ENCODE data around the gene ANO6. TPM values are rescaled to one million over a fixed set of nuclear protein-coding genes. Genes with fewer than 3 reads are reported as not detected.

The ANO6 gene
- total and polyA plus RNA-seq, 8 donors, result 4.0 to 34.0 (median 17.7) TPM

DNA sequence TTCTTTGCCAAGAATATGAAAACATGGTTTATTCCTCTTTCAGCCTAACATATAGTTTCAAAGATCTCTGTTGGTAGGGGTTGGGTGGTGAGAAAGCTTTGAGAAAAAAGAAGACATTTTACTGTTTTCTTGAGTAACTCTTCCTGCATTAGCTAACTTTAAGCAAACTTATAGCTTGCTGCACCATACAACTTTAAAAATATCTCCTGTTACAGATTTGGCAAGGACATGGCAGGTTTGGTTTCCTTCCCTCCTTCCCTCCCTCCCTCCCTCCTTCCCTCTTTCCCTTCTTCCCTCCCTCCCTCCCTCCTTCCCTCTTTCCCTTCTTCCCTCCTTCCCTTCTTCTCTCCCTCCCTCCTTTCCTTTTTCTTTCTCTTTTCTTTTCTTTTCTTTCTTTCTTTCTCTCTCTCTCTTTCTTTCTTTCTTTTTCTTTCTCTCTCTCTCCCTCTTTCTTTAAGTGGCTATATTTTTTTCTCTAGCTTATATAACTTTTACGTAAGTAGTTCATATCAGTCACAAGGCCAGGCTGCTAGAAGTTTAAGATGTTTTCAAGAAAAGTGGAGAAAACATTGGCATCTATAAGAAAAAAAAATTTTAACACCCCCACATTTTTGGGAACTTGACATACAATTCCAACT lies 26.0 kb upstream of the ANO6 start:
- Histone ChIP-seq H3K9me3 (no peaks in the 10 kb centered on the region), H3K36me3 (no peaks in the 10 kb centered on the region), H3K4me1 (peaks cover 0 to 3% (median 0%) of the 10 kb centered on the region in 3 donors), H3K27ac (no peak overlapping the region), H3K4me3 (no peak overlapping the region), H3K27me3 (no peaks in the 10 kb centered on the region)
- DNase-seq, result no peak
- TF ChIP-seq, protein P1, sequence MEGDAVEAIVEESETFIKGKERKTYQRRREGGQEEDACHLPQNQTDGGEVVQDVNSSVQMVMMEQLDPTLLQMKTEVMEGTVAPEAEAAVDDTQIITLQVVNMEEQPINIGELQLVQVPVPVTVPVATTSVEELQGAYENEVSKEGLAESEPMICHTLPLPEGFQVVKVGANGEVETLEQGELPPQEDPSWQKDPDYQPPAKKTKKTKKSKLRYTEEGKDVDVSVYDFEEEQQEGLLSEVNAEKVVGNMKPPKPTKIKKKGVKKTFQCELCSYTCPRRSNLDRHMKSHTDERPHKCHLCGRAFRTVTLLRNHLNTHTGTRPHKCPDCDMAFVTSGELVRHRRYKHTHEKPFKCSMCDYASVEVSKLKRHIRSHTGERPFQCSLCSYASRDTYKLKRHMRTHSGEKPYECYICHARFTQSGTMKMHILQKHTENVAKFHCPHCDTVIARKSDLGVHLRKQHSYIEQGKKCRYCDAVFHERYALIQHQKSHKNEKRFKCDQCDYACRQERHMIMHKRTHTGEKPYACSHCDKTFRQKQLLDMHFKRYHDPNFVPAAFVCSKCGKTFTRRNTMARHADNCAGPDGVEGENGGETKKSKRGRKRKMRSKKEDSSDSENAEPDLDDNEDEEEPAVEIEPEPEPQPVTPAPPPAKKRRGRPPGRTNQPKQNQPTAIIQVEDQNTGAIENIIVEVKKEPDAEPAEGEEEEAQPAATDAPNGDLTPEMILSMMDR (IDR thresholded peaks at IDR 0.05), result no peak
- FAIRE-seq, result no peak
- WGBS, 2 donors, result 91 to 100% methylated on average over 1 of the region's 1 CpG
- no peak for ATAC-seq
- intact Hi-C loops (cut with DNase I), result no loop called here

DNA sequence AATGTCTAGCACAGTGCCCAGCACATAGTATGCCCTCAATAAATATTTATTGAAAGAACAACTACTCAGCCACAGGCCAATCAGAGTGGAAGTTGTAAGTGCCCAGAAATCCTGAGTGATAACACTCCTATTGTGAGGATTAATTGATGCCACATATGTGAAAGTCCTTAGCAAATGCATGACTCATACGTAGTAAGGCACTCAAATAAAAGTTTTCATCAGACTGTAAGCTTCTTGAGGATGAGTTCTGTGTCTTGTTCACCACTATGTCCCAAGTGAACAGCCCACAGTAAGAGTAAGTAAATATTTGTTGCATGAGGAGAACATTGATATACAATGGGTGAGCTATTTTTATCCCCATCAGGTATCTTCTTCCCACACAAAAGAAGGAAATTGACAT lies 24.7 kb upstream of the ANO6 start:
- no peak for FAIRE-seq
- no peak for ATAC-seq
- WGBS, 2 donors, result 91 to 100% methylated on average over 1 of the region's 1 CpG

DNA sequence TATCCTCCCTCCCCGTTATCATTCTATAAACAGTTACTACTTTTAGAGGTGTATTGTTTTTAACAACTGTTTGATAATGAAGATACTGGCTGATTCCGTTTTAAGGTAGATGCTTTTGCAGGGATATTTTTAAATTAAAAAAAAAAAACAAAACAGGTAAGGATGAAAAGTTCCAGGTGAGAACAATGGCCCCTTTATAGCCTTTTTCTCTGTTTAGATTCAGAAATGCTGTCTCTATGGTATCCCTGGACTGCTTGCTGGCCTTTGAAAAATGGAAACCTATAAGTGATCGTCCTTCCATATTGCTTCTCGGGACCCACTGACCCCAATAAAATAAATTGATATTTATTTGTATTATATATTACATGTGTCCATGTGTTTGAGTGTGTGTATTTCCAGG lies 23.2 kb upstream of the ANO6 start:
- intact Hi-C loops (cut with DNase I), result no loop called here
- 53 to 59% methylated on average over 4 of the region's 4 CpGs for WGBS, 2 donors
- FAIRE-seq (no peak), DNase-seq (no peak), ATAC-seq (peak in 1 of 4 donors; percentile 50)
- H3K27me3 ChIP-seq, result no peaks in the 10 kb centered on the region
- no peaks in the 10 kb centered on the region for H3K9me3 ChIP-seq
- no peak overlapping the region for H3K27ac ChIP-seq
- TF ChIP-seq, protein P1 (IDR thresholded peaks at IDR 0.05), result no peak
- peaks cover 0 to 3% (median 0%) of the 10 kb centered on the region in 3 donors for H3K4me1 ChIP-seq
- H3K4me3 ChIP-seq, result no peak overlapping the region
- no peaks in the 10 kb centered on the region for H3K36me3 ChIP-seq

More for the DNA sequence above, 24.7 kb upstream of the ANO6 start:
- TF ChIP-seq, protein P1 (IDR thresholded peaks at IDR 0.05), result no peak
- intact Hi-C loops (cut with DNase I), result no loop called here
- Histone ChIP-seq H3K9me3 (no peaks in the 10 kb centered on the region), H3K36me3 (no peaks in the 10 kb centered on the region), H3K4me1 (peaks cover 0 to 3% (median 0%) of the 10 kb centered on the region in 3 donors), H3K27me3 (no peaks in the 10 kb centered on the region), H3K27ac (no peak overlapping the region), H3K4me3 (no peak overlapping the region)
- no peak for DNase-seq

GRCh38 chr12:45200491-45201043 lies 15.3 kb upstream of the ANO6 start:
- TF ChIP-seq, protein P1 (IDR thresholded peaks at IDR 0.05), result no peak
- intact Hi-C loops (cut with DNase I), result no loop called here
- Histone ChIP-seq H3K27me3 (no peaks in the 10 kb centered on the region), H3K9me3 (no peaks in the 10 kb centered on the region), H3K4me1 (no peaks in the 10 kb centered on the region), H3K27ac (no peak overlapping the region), H3K36me3 (no peaks in the 10 kb centered on the region), H3K4me3 (no peak overlapping the region)
- peak in 2 of 4 donors; percentile 23 to 26 for ATAC-seq
- FAIRE-seq, result no peak
- no peak for DNase-seq
- WGBS, 2 donors, result 73 to 87% methylated on average over 7 of the region's 7 CpGs

DNA sequence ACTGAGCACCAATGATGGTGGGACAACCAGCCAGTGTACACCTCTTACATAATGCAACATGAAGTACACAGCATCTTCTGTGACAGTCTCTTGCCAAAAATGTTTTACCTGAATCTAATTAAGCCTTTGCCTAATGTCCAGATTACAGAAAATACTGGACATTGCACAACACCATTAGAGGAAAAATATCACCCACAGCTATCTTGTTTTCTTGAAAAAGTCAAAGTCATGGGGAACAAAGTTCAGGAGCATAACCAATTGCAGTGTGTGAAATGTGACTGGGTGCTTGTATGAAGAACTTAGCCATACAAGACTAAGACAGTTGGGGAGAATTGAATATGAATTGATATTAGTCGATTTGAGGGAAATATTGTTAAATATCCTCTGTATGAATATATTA lies 12.1 kb upstream of the ANO6 start:
- H3K27ac ChIP-seq, result no peak overlapping the region
- WGBS, 2 donors, result 78 to 90% methylated on average over 1 of the region's 1 CpG
- no peaks in the 10 kb centered on the region for H3K36me3 ChIP-seq
- no peaks in the 10 kb centered on the region for H3K4me1 ChIP-seq
- no peak overlapping the region for H3K4me3 ChIP-seq
- no peak for FAIRE-seq
- no peak for DNase-seq
- no peaks in the 10 kb centered on the region for H3K27me3 ChIP-seq
- no peak for ATAC-seq
- TF ChIP-seq, protein P1 (IDR thresholded peaks at IDR 0.05), result no peak
- H3K9me3 ChIP-seq, result no peaks in the 10 kb centered on the region
- intact Hi-C loops (cut with DNase I), result no loop called here
